ENCODE measurements around the gene POLR2L.

Gene POLR2L

DNA sequence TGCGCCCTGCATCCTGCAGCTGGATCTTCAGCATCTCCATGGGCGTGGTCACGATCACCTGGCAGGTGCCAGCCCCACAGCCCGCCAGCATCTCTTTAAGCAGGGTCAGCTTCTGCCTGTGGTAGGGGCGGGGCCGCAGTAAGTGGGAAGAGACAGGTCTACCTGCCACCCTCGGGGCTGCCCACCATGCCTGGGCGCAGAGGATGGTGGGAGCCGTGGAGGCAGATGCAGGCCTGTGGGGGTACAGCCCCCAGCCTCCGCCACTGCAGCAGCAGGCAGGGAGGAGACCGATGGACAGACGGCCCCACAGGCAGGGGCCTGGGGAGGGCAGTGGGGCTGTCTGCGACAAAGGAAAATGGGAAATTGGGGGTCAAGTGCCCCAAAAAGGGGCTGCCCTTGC lies 49.5 kb downstream of the POLR2L start:
- peaks cover 12% of the 10 kb centered on the region for H3K4me1 Mint-ChIP-seq (ENCODE audit: low read depth)
- H3K27ac Mint-ChIP-seq, result no peak overlapping the region
- H3K9me3 Mint-ChIP-seq, result no peaks in the 10 kb centered on the region
- no peaks in the 10 kb centered on the region for H3K27me3 Mint-ChIP-seq (ENCODE audit: low read depth)
- no peak overlapping the region for H3K4me3 Mint-ChIP-seq
- peaks cover 6% of the 10 kb centered on the region for H3K36me3 Mint-ChIP-seq (ENCODE audit: low read depth)
- DNase-seq (ENCODE audit: low spot score), result no peak

DNA sequence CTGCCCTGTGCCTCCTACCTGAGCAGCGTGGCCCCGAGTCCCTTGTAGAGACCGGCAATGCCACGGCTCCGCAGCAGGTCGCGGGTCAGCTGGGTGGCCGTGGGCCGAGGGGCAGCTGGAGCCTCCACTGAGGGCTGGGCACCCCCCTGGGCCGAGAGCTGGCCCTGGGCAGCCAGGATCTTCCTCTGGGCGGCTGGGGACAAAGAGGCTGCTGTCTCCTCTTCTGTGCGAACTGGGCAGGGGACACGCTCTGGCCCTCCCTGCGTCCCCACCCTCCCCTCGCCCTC lies 49.9 kb downstream of the POLR2L start:
- DNase-seq (ENCODE audit: low spot score), result no peak
- no peaks in the 10 kb centered on the region for H3K27me3 Mint-ChIP-seq (ENCODE audit: low read depth)
- H3K36me3 Mint-ChIP-seq (ENCODE audit: low read depth), result peaks cover 6% of the 10 kb centered on the region
- no peaks in the 10 kb centered on the region for H3K9me3 Mint-ChIP-seq
- no peak overlapping the region for H3K27ac Mint-ChIP-seq
- no peak overlapping the region for H3K4me3 Mint-ChIP-seq
- peaks cover 12% of the 10 kb centered on the region for H3K4me1 Mint-ChIP-seq (ENCODE audit: low read depth)

DNA sequence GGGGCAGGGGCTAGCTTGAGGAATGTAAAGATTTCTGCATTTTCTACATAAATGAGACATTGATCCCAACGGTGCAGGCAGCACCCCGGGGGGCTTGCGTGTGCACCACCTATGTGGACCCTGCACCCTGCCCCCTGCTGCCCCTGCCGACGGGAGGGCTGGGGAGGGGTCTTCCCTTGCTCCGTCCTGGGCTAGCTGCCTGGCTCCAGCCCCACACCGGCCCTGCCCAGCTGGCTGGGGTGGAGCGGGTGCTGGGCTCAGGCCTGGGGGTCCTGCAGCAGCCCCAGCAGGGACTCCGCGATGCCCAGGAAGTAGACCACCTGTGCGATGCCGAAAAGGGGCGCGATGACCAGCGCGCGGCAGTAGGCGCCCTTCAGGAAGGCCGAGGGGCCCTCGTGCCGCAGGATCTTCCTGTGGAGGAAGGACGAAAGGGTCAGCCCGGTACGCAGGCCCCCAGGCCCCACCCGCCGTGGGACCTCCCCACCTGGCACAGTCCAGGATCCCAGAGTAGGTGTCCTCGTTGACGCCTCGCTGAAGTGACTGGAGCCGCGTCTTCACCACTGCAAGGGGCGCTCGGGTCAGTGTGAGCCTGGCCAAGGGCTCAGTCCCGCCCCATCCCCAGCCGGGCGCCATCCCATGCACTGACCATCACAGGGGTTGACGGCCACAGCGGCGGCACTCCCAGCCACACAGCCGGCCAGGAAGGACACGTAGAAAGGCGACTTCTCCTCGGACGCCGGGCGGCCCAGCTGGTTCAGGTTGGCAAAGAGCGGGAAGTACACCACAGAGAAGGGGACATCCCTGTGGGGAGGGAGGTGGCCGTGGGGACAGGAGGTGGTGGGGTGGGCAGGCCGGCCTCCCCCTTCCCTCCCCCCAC lies 50.4 kb downstream of the POLR2L start:
- H3K27me3 Mint-ChIP-seq (ENCODE audit: low read depth), result no peaks in the 10 kb centered on the region
- no peak overlapping the region for H3K27ac Mint-ChIP-seq
- H3K36me3 Mint-ChIP-seq (ENCODE audit: low read depth), result peaks cover 6% of the 10 kb centered on the region
- H3K9me3 Mint-ChIP-seq, result no peaks in the 10 kb centered on the region
- H3K4me1 Mint-ChIP-seq (ENCODE audit: low read depth), result peaks cover 7% of the 10 kb centered on the region
- H3K4me3 Mint-ChIP-seq, result no peak overlapping the region
- DNase-seq (ENCODE audit: low spot score), result no peak

DNA sequence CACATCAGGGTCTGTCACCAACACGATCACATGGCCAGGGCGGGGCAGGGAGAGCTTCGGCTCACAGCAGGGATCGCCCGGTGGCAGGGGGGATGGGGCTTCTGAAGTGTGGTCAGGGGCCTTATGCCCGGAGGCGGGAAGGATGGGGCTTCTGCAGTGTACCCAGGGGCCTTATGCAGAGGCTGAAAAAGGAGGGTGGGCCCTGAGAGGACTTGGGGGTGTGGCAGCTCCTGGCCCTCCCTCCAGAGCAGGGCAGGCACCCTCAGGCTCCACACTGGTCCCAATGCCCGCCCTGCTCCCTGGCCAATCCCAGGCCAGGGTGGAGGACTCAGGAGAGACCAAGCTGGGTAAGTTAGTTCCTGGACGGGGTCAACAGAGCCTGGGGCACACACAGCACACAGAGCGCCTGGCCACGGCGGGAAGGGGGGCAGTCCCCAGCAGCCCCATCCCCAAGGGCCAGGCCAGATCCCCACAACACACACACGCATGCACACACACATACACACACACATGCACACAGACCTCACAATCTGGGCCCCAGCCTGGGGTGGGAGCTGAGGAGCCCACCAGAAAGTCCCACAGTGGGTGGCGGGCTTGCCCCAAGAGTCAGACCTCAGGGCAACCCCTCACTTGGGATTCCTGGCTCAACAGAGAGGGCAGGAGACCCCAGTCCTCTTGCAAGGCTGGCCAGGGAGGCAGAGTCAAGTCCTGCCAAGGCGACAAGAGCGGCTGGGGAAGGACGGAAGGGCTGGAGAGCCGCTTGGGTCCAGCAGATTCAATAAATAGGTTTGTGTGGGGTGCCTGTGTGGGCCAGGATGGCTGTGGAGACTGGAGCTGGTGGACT lies 51.4 kb downstream of the POLR2L start:
- DNase-seq (ENCODE audit: low spot score), result no peak
- H3K27ac Mint-ChIP-seq, result no peak overlapping the region
- peaks cover 3% of the 10 kb centered on the region for H3K4me1 Mint-ChIP-seq (ENCODE audit: low read depth)
- no peaks in the 10 kb centered on the region for H3K27me3 Mint-ChIP-seq (ENCODE audit: low read depth)
- peaks cover 6% of the 10 kb centered on the region for H3K36me3 Mint-ChIP-seq (ENCODE audit: low read depth)
- H3K4me3 Mint-ChIP-seq, result no peak overlapping the region
- H3K9me3 Mint-ChIP-seq, result no peaks in the 10 kb centered on the region

DNA sequence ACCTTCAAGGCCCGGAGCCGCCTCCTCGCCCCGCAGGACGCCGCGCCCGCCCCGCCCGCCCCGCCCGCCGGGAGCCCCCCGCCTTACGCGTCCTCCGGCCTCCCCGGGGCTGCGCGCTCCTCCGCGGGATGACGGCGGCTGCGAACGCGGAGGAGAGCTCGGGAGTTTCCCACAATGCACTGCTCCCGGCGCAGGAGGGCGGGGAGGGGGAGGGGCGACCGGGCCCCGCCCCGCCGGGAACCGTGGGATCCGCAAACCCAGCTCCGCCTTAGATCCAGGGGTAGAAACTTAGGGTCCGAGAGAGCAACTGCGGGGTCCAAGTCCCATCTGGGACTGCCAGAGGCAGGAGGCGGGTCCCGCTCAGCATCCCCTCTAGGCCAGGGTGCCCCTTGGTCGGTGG lies 52.4 kb downstream of the POLR2L start, which contains the start of gene CEND1:
CEND1 (minus strand) TSS at position 148 of the 400 bp plus-strand sequence. CDS start 1,514 bp downstream, outside the sequence.
- Mint-ChIP-seq H3K36me3 (ENCODE audit: low read depth) (peaks cover 7% of the 10 kb centered on the region), H3K9me3 (no peaks in the 10 kb centered on the region), H3K4me1 (ENCODE audit: low read depth) (peaks cover 3% of the 10 kb centered on the region), H3K4me3 (peak within 1 kb of the TSS; percentile 26), H3K27ac (no peak within 1 kb of the TSS), H3K27me3 (ENCODE audit: low read depth) (no peaks in the 10 kb centered on the region)
- DNase-seq (ENCODE audit: low spot score), result peak; percentile 30
